Vagina (tissue), 2 donors: ENCODE data around the gene IFNK.

ENCODE experiments used
- POLR2A ChIP-seq, 2 donors: fragments of 450-650 bp; IDR thresholded peaks; one replicate each; pipeline ENCODE4 v1.6.1; 2017; ENCODE audit warnings: antibody characterized with exemption in 2 of 2, mild to moderate bottlenecking in 2 of 2, moderate library complexity in 2 of 2
- POLR2AphosphoS5 ChIP-seq, 2 donors: sonication (generic); formaldehyde crosslinking; IDR thresholded peaks; one replicate each; pipeline ENCODE4 v1.9.0; 2017; ENCODE audit warnings: antibody characterized with exemption in 2 of 2, mild to moderate bottlenecking in 2 of 2, low read depth in 1 of 2; ENCODE audit not compliant: insufficient read depth in 1 of 2
- TF ChIP-seq, protein P1 (sequence below), 3 experiments: fragments of 450-650 bp in 2 of 3; fragments of 200-600 bp in 1 of 3; sonication (generic) in 1 of 3; IDR thresholded peaks; one replicate each; pipeline ENCODE4 v1.5.1; 2017 to 2019; ENCODE audit warnings: antibody characterized with exemption in 3 of 3, mild to moderate bottlenecking in 2 of 3, moderate library complexity in 2 of 3

DNA sequence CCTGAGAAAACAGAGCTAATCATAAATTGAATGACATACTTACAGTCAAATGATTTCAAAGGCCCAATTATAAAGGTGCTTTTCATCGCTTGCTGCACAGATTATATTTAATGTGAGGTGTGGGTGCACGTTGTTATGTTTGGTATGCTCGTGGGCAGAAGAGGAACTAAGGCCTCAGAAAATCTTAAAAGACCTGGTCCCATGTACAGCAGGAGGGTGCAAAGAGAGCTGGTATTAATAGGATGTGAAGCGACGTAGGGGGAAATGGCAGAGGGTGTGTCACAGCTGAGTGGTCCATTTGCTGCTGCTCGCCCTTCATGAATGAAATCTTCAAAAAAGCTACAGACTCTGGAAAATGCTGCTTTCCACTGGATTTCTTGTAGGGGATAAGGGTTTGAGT is 40.5 kb upstream of the IFNK start:
- TF ChIP-seq, protein P1, sequence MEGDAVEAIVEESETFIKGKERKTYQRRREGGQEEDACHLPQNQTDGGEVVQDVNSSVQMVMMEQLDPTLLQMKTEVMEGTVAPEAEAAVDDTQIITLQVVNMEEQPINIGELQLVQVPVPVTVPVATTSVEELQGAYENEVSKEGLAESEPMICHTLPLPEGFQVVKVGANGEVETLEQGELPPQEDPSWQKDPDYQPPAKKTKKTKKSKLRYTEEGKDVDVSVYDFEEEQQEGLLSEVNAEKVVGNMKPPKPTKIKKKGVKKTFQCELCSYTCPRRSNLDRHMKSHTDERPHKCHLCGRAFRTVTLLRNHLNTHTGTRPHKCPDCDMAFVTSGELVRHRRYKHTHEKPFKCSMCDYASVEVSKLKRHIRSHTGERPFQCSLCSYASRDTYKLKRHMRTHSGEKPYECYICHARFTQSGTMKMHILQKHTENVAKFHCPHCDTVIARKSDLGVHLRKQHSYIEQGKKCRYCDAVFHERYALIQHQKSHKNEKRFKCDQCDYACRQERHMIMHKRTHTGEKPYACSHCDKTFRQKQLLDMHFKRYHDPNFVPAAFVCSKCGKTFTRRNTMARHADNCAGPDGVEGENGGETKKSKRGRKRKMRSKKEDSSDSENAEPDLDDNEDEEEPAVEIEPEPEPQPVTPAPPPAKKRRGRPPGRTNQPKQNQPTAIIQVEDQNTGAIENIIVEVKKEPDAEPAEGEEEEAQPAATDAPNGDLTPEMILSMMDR (IDR thresholded peaks at IDR 0.05), result no peak
- TF ChIP-seq POLR2AphosphoS5 (IDR thresholded peaks at IDR 0.05; ENCODE audit: insufficient read depth in 1 of 2, low read depth in 1 of 2) (no peak), POLR2A (IDR thresholded peaks at IDR 0.05) (no peak)
